Hematopoietic multipotent progenitor cell treated with erythropoietin and hydrocortisone succinate and interleukin-3 and kit ligand, for 17 days (in vitro differentiated cells): ENCODE results near the gene ADH1C.
"Not testable (repeated sequence)": the region's sequence is repeated elsewhere in the genome, so short reads cannot be mapped to it uniquely, and the experiment has no call there.

Source experiments
- DNase-seq: peaks from one replicate; pipeline ENCODE4 v3.0.0-alpha.2; 2015; ENCODE audit warnings: low spot score

The ADH1C gene

GRCh38 chr4:99352602-99353537 is at the start of gene ADH1C:
ADH1C (minus strand) TSS chr4:99352746; CDS start chr4:99352675, 71 bp downstream.
- DNase-seq = no peak

- DNase-seq = no peak
Measured at GRCh38 chr4:99400831-99401230, 48.3 kb upstream of the ADH1C start.

- DNase-seq = no peak
Measured at GRCh38 chr4:99399017-99399416, 46.5 kb upstream of the ADH1C start.

GRCh38 chr4:99395595-99396364 is 43.2 kb upstream of the ADH1C start:
- no peak for DNase-seq

GRCh38 chr4:99394896-99395295 is 42.4 kb upstream of the ADH1C start:
- DNase-seq = no peak

- DNase-seq = no peak
Measured at GRCh38 chr4:99390055-99390454, 37.5 kb upstream of the ADH1C start.

GRCh38 chr4:99389606-99390005 is 37.1 kb upstream of the ADH1C start:
- no peak for DNase-seq

- DNase-seq = no peak
Measured at GRCh38 chr4:99383833-99384392, 31.4 kb upstream of the ADH1C start.

- no peak for DNase-seq
Measured at GRCh38 chr4:99383399-99383798, 30.9 kb upstream of the ADH1C start.

GRCh38 chr4:99382745-99383360 is 30.3 kb upstream of the ADH1C start:
- DNase-seq = no peak

GRCh38 chr4:99381588-99382175 is 29.1 kb upstream of the ADH1C start:
- DNase-seq = no peak

GRCh38 chr4:99379571-99379970 is 27.0 kb upstream of the ADH1C start:
- no peak for DNase-seq

- DNase-seq = no peak
Measured at GRCh38 chr4:99378876-99379275, 26.3 kb upstream of the ADH1C start.

GRCh38 chr4:99377341-99377740 is 24.8 kb upstream of the ADH1C start:
- not testable (repeated sequence) for DNase-seq

GRCh38 chr4:99372464-99372863 is 19.9 kb upstream of the ADH1C start:
- not testable (repeated sequence) for DNase-seq

GRCh38 chr4:99367817-99368216 is 15.3 kb upstream of the ADH1C start:
- DNase-seq = not testable (repeated sequence)

GRCh38 chr4:99366491-99366890 is 13.9 kb upstream of the ADH1C start:
- no peak for DNase-seq

- DNase-seq = no peak
Measured at GRCh38 chr4:99362768-99363167, 10.2 kb upstream of the ADH1C start.

GRCh38 chr4:99361899-99362275 is 9.3 kb upstream of the ADH1C start:
- no peak for DNase-seq

GRCh38 chr4:99361268-99361898 is 8.8 kb upstream of the ADH1C start:
- no peak for DNase-seq

GRCh38 chr4:99359480-99360204 is 7.1 kb upstream of the ADH1C start:
- DNase-seq = no peak
